NCI-H1436 treated with DMSO at 0.1 percent for 48 hours (cell line): ENCODE results near the gene CCHCR1.
"Not testable (repeated sequence)": the region's sequence is repeated elsewhere in the genome, so short reads cannot be mapped to it uniquely, and the experiment has no call there.

Source experiments
- DNase-seq: peaks from one replicate; lab custom pipeline; 2025; lab: John Stamatoyannopoulos, UW

Gene CCHCR1

GRCh38 chr6:31183859-31184258 is 26.3 kb upstream of the CCHCR1 start:
- DNase-seq: not testable (repeated sequence)

GRCh38 chr6:31183287-31183686 is 25.7 kb upstream of the CCHCR1 start:
- not testable (repeated sequence) for DNase-seq

GRCh38 chr6:31180500-31180899 is 22.9 kb upstream of the CCHCR1 start:
- no peak for DNase-seq

- DNase-seq: no peak
These were observed 22.3 kb upstream of the CCHCR1 start for GRCh38 chr6:31179896-31180295.

- no peak for DNase-seq
These were observed 21.4 kb upstream of the CCHCR1 start for GRCh38 chr6:31179042-31179386.

- no peak for DNase-seq
These were observed 20.8 kb upstream of the CCHCR1 start for GRCh38 chr6:31178143-31179041.

- no peak for DNase-seq
These were observed 18.4 kb upstream of the CCHCR1 start for GRCh38 chr6:31175971-31176370.

GRCh38 chr6:31174378-31174777 is 16.8 kb upstream of the CCHCR1 start:
- no peak for DNase-seq

- DNase-seq: no peak
These were observed 15.8 kb upstream of the CCHCR1 start for GRCh38 chr6:31173406-31173805.

GRCh38 chr6:31172973-31173384 is 15.4 kb upstream of the CCHCR1 start:
- no peak for DNase-seq

GRCh38 chr6:31171931-31172905 is 14.6 kb upstream of the CCHCR1 start:
- no peak for DNase-seq

- DNase-seq: no peak
These were observed 13.5 kb upstream of the CCHCR1 start for GRCh38 chr6:31170987-31171671.

GRCh38 chr6:31170600-31170881 is 12.9 kb upstream of the CCHCR1 start, which contains the start of gene POU5F1:
POU5F1 (minus strand) TSS chr6:31170682; CDS start chr6:31170620, 62 bp downstream.
- DNase-seq: no peak

GRCh38 chr6:31169858-31170599 is 12.4 kb upstream of the CCHCR1 start:
- not testable (repeated sequence) for DNase-seq

GRCh38 chr6:31169123-31169857 is 11.7 kb upstream of the CCHCR1 start:
- no peak for DNase-seq

- DNase-seq: no peak
These were observed 11.0 kb upstream of the CCHCR1 start for GRCh38 chr6:31168606-31169005.

- DNase-seq: no peak
These were observed 8.4 kb upstream of the CCHCR1 start for GRCh38 chr6:31165986-31166385.

GRCh38 chr6:31165064-31165832 is 7.6 kb upstream of the CCHCR1 start:
- not testable (repeated sequence) for DNase-seq

- DNase-seq: not testable (repeated sequence)
These were observed 7.0 kb upstream of the CCHCR1 start for GRCh38 chr6:31164475-31165063.

GRCh38 chr6:31163922-31164321 is 6.3 kb upstream of the CCHCR1 start:
- no peak for DNase-seq
